ENCODE data around the gene MSI2.

DNA sequence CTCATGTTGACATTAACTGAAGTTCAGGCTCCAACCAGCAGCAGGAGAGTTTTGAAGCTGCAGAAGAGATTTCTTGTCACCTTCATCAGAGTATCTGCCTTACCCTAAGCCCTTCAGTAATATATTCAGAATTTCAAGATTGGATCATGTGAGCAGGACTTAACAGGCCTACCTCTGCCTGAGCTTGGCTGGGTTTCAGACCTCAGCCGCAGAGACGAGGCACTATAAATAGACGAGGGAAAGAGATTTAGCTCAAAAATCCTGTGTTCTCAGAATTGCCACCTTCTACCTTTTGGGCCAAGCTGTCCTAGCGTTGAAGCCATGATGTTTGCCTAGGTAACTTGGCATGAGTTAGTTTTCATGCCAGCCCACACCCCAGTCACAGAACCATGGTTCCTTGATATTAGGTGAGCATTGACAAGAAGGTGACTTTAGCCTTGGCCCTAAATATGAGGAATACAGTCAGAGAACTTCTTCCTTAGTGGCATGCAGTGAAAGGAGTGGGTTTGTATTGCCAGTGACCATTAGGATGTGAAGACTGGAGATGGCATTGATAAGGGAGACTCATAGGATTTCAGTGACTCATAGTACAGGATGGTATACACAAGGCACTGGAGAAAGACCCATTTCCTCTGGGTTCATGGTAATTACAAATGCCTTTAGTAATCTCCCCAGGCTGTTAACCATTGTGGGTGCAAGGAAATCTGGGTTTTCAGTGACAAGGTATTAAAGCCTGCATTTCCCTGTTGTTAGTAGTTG lies 224.3 kb downstream of the MSI2 start:
- TF ChIP-seq ZC3H10 (CRISPR knock-in tag; IDR thresholded peaks at IDR 0.05) (no peak), ISL1 (CRISPR knock-in tag; IDR thresholded peaks at IDR 0.05) (peak; percentile 58; the same call in 1 of the 2 replicates), ZFP30 (CRISPR knock-in tag; IDR thresholded peaks at IDR 0.05) (no peak), ZNF565 (CRISPR knock-in tag; conservative IDR thresholded peaks at IDR 0.05; ENCODE audit: low read depth) (no peak), RARB (CRISPR knock-in tag; IDR thresholded peaks at IDR 0.05) (no peak), TOX (CRISPR knock-in tag; IDR thresholded peaks at IDR 0.05; ENCODE audit: borderline replicate concordance) (no peak), PATZ1 (CRISPR knock-in tag; IDR thresholded peaks at IDR 0.05; ENCODE audit: borderline replicate concordance) (no peak), ESRRG (CRISPR knock-in tag; IDR thresholded peaks at IDR 0.05) (0 out of 2 replicates have a peak, but pooled peaks have one; percentile 35), CSDC2 (CRISPR knock-in tag; IDR thresholded peaks at IDR 0.05) (peak; percentile 88)
- TF ChIP-seq, protein P1, sequence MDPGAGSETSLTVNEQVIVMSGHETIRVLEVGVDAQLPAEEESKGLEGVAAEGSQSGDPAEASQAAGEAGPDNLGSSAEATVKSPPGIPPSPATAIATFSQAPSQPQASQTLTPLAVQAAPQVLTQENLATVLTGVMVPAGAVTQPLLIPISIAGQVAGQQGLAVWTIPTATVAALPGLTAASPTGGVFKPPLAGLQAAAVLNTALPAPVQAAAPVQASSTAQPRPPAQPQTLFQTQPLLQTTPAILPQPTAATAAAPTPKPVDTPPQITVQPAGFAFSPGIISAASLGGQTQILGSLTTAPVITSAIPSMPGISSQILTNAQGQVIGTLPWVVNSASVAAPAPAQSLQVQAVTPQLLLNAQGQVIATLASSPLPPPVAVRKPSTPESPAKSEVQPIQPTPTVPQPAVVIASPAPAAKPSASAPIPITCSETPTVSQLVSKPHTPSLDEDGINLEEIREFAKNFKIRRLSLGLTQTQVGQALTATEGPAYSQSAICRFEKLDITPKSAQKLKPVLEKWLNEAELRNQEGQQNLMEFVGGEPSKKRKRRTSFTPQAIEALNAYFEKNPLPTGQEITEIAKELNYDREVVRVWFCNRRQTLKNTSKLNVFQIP (CRISPR knock-in tag; IDR thresholded peaks at IDR 0.05; ENCODE audit: borderline replicate concordance, low read depth) = 0 out of 2 replicates have a peak, but pooled peaks have one; percentile 58
